ENCODE results near the gene SPCS1.

GRCh38 chr3:52704611-52705437 lies 1.1 kb upstream of the SPCS1 start:
- TF ChIP-seq CTCF (IDR thresholded peaks at IDR 0.05 in 8 of 11, conservative IDR thresholded peaks at IDR 0.05 in 3 of 11) (no peak), POLR2AphosphoS5 (IDR thresholded peaks at IDR 0.05) (no peak), POLR2A (IDR thresholded peaks at IDR 0.05) (no peak)

Data from spleen (tissue), 7 donors.